CD4-positive, alpha-beta T cell treated with Interleukin-15 for 1 hour (primary cell): ENCODE measurements around the gene PCNX4.

Source experiments
- DNase-seq: peaks from one replicate; pipeline ENCODE4 v3.0.0-alpha.2; 2020

Gene PCNX4

DNA sequence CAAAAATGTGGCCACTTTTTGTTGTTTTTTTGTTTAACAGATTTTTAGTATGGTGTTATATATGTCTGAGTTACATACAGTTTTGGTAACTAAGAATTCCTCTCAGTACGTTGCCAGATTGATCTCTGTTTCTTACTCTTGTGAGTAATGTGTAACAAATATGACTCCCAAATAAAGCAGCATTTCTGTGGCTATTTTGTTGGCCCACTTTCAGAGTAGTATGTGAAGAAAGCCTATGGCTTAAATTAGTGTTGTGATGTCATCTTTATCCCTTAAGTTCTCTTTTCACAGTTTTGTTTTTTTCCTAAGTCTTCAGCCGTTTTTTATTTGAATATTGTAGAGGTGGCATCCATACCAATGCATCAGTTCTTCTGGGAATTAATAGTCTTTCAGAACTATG is 10.7 kb downstream of the PCNX4 start:
- no peak for DNase-seq

DNA sequence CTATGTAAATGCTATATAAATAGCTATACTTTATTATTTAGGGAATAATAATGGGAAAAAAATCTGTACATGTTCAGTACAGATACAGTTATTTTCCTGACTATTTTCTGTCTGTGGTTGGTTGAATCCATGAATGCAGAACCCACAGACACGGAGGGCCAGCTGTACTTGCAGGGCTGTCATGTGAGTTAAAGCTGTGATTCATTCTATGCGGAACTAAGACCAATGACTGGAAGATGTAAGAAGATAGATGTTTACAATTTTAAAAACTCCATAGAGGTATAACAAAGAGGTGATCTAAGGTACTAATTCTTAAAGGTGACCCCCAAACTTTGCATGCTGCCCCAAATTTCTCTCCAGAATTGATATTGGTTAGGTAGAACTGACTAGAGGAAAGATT is 14.6 kb downstream of the PCNX4 start:
- DNase-seq = no peak

DNA sequence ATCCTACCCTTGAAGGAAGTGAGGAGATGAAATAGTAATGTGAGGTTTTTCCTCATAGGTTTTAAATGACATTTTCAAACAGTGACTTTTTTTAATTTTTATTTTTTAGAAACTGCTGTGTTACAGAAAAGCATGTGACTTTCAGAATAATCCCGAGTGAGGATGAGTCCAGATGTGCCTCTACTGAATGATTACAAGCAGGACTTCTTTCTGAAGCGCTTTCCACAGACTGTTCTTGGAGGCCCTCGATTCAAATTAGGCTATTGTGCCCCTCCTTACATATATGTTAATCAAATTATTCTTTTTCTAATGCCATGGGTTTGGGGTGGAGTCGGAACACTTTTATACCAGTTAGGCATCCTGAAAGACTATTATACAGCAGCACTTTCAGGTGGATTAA is 15.8 kb downstream of the PCNX4 start:
- no peak for DNase-seq

DNA sequence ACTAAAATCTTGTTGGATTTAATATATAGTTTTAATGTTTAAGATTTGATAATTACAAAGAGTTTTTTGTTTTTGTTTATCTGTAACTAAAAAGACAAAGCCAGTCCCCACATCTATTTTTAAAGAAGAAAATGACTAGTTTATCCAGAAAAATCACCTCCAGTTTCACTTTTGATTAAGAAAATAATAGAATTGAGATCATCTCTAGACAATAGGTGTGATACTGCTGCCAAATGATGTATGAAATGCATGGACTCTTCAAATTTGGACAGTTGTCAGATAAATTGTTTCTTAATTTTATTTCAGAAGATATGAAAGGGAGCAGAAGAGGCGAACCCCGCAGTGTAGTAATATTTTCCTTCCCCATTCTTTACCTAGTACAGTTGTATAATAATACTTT is 20.0 kb downstream of the PCNX4 start:
- no peak for DNase-seq

DNA sequence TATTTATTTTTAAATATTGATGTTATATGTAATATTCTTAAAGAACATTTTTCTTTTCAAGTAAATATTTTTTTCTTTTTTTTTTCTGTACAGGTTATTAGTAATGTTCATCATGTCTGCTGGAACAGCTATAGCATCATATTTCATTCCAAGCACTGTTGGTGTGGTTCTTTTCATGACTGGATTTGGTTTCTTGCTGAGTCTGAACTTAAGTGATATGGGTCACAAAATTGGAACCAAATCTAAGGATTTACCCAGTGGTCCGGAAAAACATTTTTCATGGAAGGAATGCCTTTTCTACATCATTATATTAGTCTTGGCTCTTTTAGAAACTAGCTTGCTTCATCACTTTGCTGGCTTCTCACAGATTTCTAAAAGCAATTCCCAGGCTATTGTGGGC is 23.2 kb downstream of the PCNX4 start:
- DNase-seq = no peak

DNA sequence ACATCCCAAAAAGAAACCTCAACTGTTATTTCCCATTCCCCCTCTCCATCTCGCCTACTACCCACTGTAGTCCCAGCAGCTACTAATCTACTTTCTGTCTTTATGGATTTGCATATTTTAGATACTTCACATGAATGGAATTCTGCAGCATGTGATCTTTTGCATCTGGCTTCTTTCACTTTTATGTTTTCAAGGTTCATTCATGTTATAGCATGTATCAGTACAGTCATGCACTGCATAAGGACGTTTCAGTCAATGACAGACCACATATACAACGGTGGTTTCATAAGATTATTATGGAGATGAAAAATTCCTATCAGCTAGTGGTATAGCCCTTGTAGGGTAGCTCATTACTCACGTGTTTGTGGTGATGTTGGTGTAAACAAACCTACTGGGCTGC is 24.5 kb downstream of the PCNX4 start:
- DNase-seq = no peak

DNA sequence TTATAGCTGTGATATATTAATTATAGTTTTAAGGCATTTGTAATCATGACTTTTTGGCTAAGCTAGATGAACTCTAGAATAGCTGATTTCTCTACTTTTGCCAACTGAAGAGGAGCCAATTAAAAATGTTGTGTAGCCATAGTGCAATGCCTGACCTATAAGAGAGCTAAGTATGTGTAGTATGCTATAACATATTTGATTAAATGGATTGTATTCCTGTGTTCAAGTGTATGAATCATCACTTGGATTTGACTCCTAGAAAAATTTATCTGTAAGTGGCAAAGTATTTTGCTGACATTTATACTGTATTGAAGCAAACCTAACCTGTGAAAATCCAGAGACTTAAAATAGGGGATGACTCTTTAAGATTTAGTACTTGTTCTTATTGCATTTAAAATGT is 34.2 kb downstream of the PCNX4 start:
- no peak for DNase-seq

DNA sequence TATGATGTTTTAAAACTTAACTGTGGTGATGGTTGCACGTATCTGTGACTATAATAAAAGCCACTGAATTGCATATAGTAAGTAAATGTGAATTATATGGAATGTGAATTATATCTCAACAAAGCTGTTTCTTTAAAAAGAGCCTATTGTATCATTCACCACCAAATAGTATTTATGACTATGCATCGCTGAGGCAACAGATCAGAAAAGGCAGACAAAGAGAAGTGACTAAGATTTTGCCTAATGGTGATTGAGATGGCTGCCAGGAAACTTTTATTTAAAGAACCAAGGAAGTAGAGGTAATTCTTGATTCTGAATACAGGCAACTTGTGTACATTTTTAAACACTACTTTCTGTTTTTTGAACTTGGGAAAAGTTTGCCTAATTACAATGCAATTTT is 41.8 kb downstream of the PCNX4 start:
- no peak for DNase-seq

DNA sequence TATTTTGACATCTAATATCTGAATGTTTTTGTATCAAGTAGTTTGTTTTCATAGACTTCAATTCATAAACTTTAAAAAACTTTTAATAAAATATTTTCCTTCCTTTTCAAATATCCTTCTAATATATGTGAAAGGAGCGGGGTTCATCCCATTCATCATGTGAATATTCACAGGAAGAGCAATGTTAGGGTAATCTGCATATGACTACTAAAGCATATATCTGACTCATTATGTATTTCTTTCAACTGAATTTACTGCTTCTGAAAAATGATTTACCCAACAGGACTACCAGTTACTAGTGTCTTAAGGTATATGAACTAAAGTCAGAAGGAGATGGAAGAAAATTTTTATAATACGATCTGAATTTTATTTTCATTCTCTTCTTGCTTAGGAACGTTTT is 43.0 kb downstream of the PCNX4 start:
- DNase-seq = no peak

DNA sequence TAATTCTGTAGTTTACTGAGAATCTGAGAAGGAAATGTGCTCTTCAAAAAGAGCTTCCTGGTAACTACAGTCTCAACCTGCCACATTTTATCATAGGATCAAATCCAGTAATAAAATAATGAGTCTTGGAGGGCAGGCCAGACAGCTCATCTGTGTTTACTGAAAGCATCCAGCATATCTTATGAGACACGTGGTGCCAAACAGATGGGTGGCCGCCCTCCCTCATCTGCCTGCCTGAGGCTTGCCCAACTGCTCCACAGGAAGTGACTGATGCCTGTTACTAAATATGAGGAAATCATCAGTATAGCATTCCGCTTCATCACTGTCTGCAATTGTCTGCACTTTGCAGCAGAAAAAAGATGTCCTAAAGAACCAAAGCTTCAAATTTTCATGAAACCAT is 60.0 kb downstream of the PCNX4 start:
- peak; percentile 81 for DNase-seq

DNA sequence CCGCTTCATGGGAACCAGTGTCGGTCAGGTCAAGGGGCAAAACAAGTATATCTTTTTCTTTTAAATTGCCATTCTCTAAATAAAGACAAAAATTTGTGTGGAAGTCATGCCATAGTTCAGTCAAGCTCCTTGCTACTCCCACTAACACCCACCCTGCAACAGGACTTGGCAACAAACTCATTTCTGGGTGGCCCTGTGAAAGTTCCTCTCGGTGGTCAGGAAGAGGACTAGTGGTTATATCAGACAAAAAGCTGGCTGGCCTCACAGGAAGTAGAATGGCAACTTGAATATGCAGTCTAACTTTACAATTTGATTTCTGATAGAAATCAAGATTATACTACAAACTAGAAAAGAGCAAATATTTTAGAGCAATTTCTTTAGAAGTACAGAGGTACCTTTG is 62.3 kb downstream of the PCNX4 start:
- no peak for DNase-seq

DNA sequence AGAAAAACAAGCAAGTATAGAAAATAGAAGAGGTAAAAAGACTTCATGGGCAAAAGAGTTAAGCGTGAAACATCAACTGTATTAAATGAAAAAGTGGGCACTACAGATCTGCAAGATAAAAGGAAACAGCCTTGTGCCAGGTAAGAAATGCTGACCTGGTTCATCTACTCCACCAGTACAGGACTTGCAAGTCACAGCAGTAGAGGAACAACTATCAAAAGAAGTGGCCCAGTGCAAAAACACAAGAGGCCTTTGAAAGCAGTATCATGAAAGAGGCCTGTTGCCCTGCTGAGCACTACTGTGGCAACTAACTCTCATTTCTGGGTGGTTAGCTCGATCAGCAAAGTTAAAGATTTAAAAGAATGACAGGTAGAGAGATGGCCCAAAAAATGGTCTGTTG is 62.9 kb downstream of the PCNX4 start:
- DNase-seq = no peak

DNA sequence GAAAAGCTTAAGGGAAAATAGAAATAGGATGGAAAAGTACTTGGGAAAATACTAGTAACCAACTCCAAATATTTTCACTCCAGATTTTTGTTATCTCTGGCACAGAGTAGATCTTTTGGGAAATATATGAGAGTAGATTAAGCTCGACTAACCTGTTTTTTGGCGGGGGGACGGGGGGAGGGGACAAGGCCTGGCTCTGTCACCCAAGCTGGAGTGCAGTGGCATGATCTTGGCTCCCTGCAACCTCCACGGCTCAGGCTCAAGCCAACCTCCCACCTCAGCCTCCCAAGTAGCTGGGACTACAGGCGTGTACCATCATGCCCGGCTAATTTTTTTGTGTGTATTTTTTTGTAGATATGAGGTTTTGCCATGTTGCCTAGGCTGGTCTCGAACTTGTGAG is 68.7 kb downstream of the PCNX4 start:
- DNase-seq = no peak

DNA sequence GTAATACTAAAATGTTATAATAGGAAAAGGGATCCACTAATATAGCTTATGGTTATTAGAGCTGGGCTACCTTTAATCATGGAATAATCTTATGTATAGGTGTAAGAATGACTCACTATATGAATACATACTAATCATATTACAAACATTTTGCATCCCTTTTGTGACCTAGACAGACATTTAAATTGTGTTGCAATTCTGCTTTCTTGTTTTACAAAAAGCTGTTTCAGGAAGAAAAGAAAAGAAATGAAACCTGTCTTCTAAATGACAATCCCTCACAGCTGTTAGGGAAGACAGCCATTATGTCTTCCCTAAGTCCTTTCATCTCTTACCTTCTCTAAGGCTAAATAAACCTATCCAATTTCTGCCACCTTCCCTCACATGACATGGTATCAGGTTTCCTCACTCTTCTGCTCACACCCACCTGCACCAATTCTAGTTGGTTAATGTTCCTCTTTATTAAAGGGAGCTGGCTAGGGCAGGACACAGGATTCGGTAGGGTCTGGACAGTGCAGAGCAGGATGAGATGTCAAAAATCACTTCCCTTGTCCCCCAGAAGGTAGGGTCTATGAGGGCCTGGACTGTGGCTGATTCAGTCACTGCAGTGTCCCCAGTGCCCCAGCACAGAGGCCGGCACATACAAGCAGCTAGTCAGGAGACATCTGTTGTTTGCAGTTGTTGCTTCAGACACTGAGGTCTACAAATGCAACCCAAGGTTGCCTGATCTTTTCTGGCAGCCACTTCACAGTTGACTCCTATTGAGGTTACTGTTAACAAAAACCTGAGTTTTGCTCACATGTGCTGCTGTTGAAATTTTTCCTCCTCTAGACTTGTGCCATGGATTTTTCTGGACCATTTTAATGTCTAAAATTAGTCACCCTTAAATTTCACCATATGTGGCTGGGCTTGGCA is 69.7 kb downstream of the PCNX4 start:
- DNase-seq = peak; percentile 20

DNA sequence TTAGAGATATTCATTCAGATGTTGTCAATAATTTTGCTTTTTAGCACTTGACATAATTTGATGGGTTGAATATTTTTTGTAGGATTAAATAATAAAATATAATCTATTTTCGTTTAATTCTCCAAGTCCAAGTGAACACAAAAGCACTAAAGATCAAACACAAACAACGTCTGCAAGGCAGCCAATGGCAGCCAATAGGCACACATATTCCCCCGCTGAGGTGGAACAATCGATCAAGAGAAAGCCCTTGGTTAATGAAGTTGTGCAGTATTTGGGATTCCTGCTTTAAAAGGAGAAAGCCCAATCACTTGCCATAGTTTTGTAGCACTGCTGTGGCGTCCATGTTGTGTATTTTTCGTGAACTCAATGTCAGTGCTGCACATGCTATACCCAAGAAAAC is 72.0 kb downstream of the PCNX4 start:
- no peak for DNase-seq

DNA sequence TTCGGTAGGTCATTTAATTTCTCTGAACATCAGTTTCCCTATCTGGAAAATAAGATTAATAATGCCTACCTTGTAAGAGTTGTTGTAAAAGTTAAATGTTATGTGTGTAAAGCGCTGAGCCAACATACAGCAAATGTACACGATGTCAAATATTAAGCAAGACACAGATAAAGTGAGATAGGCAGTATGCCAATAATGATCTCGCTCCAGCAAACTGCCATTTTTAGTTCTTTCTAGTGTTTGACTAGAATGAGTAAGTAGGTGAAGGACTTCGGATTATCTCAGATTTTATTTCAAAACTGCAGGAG is 72.6 kb downstream of the PCNX4 start:
- no peak for DNase-seq

DNA sequence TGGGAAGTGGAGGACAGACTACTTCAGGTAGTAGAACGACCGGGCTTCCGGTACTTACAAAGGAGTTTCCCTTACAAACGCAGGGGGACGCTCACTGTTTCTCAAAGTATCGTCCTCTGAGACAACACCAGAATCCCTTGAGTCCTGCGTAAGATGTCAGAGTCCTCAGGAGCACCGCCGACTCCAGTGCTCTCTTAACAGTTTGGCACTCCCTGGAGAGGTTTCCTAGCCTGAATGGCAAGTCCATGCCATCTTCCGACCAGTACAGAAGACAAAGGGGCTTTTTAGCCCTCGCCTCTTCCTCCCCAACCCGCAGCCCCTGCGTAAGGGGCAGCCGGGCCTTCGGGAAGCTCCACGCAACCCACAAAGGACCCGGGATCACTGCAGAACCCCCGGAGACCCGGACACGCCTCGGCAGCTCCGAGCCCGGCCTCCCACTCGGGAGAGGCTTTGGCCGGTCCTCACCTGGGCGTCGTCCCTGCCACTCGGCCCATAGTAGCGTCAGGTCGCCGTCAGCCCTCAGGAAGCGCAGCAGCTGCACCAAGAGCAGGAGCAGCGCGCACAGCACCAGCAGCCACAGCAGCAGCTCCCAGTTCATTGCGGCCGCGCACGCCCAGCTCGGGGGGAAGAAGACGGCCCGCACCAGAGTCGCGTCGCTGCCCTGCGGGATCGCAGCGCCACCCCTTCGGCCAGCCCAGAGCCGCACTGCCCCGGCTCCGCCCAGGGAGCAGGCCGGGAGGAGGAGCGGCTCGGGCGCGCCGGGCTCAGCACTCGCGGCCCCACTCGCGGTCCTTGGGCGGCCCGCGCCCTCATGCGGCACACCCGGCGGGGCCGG is 73.2 kb downstream of the PCNX4 start, which contains the start of gene DHRS7:
TSS of gene DHRS7 (minus strand) at position 687 of the 835 bp plus-strand sequence. CDS start at position 598, 89 bp downstream.
- DNase-seq = peak; percentile 78

DNA sequence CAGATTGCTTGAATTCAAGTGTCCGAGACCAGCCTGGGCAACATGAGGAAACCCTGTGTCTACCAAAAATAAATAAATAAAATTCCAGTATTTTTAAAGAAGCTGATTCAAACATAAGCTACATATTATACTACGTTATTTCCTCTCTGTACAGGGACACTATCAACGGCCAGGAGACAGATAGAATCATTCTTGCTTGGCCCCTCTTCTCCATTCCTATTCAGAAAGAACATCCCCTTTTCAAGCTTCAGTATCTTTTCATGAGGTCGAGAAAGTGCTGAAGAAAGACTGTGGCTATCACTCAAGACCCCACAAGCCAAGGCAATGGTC is 73.8 kb downstream of the PCNX4 start:
- no peak for DNase-seq

DNA sequence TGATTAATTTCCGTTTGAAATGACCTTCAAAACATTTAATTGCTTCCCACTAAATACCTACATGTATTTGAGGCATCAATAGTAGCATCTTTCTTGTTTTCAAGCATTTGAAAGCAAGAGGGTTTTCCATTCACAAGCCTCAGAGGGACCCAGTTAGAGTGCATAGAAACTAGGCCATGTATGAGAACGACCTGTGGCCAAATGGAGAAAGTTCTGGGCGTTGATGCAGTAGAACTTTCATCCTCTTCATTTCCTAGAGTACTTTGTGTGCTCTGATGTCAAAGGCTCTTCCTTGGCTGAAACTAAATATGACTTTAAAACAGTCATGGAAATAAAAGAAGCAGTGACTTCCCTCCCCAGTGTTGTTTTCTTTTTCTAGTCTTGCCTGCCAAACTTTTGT is 74.4 kb downstream of the PCNX4 start:
- no peak for DNase-seq

DNA sequence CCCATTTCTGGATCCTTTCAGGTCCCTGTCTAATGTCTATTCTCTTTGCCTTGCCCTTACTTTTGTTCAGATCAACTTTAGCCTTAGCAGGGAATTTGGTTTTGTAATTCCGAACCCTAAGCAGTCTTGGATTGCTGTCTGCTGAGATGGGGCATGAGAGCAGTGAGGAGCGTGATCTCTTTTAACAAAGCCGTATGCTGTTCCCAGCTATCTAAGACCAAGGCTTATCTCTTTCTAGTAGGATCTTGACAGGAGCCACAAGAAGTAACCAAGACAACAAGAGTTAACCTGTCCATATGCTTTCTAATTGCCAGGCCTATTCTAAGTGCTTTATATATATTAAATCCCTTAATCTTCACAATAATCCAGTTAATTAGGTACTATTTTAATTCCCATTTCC is 78.0 kb downstream of the PCNX4 start:
- DNase-seq = no peak

DNA sequence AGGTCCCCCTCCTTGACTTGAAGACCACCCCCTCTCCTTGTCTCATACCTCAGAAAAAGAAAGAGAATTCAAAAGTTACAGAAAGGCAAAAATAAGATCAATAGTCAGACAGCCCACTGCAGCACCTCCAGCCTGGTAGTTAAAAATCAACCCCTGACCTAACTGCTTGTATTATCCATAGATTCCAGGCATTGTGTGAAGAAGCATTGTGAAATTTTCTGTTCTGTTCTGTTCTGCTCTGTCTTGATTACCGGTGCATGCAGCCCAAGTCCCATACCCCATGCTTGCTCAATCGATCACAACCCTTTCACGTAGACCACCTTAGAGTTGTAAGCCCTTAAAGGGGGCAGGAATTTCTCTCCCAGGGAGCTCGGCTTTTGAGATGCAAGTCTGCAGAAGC is 79.2 kb downstream of the PCNX4 start:
- DNase-seq = no peak

DNA sequence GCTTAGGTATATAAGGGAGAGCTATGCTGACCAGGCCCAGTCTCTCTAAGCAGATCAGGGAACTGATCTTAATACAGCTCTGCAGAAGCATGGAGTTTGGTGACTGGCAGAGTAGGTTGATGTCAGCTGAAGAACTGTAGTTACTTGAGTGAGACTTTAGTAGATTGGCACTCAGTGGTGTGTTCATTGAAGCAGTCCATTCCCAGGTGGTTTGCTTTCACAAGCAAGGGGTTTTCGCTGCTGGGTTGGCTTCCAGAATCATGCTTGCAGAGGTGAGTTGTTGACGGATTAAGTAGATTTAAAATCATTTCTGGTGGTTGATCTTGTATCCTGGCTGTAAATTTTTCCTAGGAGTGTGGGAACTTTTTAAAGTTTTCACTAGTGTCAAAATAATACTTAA is 80.0 kb downstream of the PCNX4 start:
- no peak for DNase-seq

DNA sequence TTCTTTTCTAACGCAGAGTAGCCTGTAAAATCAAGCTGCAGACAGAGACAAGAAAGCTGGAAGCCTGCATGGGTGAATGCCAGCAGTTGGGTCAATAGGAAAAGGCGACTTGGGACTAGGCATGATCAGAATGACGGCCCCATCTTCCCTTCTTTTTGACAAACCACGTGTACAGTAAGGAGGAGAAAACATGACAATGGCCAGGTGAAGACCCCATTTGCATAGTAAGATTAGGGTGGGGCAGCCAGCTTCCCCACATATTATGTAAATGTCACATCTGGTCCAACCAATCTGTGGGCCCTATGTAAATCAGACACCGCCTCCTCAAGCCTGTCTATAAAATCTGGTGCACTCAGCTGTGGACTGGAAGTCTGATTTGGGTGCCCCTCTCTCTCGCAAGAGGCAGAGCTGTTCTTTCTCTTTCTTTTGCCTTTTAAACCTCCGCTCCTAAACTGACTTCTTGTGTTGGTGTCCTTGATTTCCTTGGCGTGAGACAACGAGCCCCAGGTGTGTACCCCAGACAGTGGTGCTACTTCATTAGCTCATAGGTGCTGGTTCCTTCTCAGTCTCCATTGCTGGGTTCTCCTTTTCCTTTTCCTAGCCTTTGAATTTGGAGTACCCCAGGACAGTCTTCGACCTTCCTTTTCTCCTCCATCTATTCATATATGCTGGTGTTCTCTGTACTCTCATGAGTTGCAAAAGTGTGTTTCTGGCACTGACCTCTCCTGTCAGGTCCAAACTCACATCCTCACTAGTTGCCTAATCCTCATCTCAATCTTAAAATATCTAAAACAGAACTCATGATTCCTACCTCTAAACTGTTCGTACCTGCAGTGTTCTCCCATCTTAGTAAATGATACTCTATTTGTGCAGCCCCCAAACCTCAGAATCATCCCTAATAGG is 82.9 kb downstream of the PCNX4 start:
- no peak for DNase-seq
